RWPE2 (cell line): Measurements from ENCODE around the gene THOC2.

ENCODE experiments used
- ATAC-seq: fragments of 200-7000 bp; cut with Tn5 transposase; 3 replicates; pipeline ENCODE4 v1.9.1; 2021; ENCODE audit warnings: low read depth
- DNase-seq: peaks from one replicate; pipeline ENCODE4 v3.0.0-alpha.2; 2020; ENCODE audit warnings: low spot score
- H3K27ac ChIP-seq: fragments of 450-650 bp; 2 replicates; pipeline ENCODE4 v1.5.1; 2017; ENCODE audit warnings: mild to moderate bottlenecking; ENCODE audit not compliant: poor library complexity, severe bottlenecking
- H3K27me3 ChIP-seq: fragments of 250-450 bp; sonication (Bioruptor Pico); 2 replicates; pipeline ENCODE4 v1.5.1; 2021; ENCODE audit warnings: mild to moderate bottlenecking, moderate library complexity; ENCODE audit not compliant: insufficient read depth, poor library complexity, severe bottlenecking
- H3K36me3 ChIP-seq: fragments of 250-450 bp; sonication (Bioruptor Pico); 2 replicates; pipeline ENCODE4 v1.5.1; 2020; ENCODE audit warnings: low read depth, mild to moderate bottlenecking, moderate library complexity
- H3K4me1 ChIP-seq: fragments of 250-450 bp; sonication (Bioruptor Pico); 2 replicates; pipeline ENCODE4 v1.5.1; 2021; ENCODE audit warnings: mild to moderate bottlenecking, moderate library complexity; ENCODE audit not compliant: insufficient read depth, poor library complexity, severe bottlenecking
- H3K4me3 ChIP-seq: fragments of 250-450 bp; sonication (Bioruptor Pico); 2 replicates; pipeline ENCODE4 v1.5.1; 2021; ENCODE audit warnings: mild to moderate bottlenecking, moderate library complexity; ENCODE audit not compliant: severe bottlenecking
- H3K9me3 ChIP-seq: fragments of 250-450 bp; sonication (Bioruptor Pico); 2 replicates; pipeline ENCODE4 v1.5.1; 2021; ENCODE audit warnings: mild to moderate bottlenecking, moderate library complexity; ENCODE audit not compliant: severe bottlenecking
- CTCF ChIP-seq: fragments of 450-650 bp; IDR thresholded peaks from one replicate; pipeline ENCODE4 v1.5.1; 2017; ENCODE audit warnings: mild to moderate bottlenecking, moderate library complexity; ENCODE audit not compliant: poor library complexity, severe bottlenecking

The THOC2 gene

GRCh38 chrX:123698979-123699520, 33.8 kb downstream of the THOC2 start:
- TF ChIP-seq CTCF = no peak

GRCh38 chrX:123696334-123696733, 36.5 kb downstream of the THOC2 start:
- ATAC-seq = no peak
- H3K36me3 ChIP-seq = peaks cover 21% of the 10 kb centered on the region
- no peak for TF ChIP-seq CTCF
- no peak for DNase-seq
- no peaks in the 10 kb centered on the region for H3K9me3 ChIP-seq
- no peaks in the 10 kb centered on the region for H3K27me3 ChIP-seq
- no peak overlapping the region for H3K4me3 ChIP-seq
- no peak overlapping the region for H3K27ac ChIP-seq
- H3K4me1 ChIP-seq = no peaks in the 10 kb centered on the region

More at GRCh38 chrX:123698979-123699520, 33.8 kb downstream of the THOC2 start:
- H3K4me3 ChIP-seq = no peak overlapping the region
- no peaks in the 10 kb centered on the region for H3K9me3 ChIP-seq
- H3K27me3 ChIP-seq = no peaks in the 10 kb centered on the region
- no peaks in the 10 kb centered on the region for H3K4me1 ChIP-seq
- H3K36me3 ChIP-seq = peaks cover 24% of the 10 kb centered on the region
- no peak for ATAC-seq
- no peak for DNase-seq
- H3K27ac ChIP-seq = no peak overlapping the region

DNA sequence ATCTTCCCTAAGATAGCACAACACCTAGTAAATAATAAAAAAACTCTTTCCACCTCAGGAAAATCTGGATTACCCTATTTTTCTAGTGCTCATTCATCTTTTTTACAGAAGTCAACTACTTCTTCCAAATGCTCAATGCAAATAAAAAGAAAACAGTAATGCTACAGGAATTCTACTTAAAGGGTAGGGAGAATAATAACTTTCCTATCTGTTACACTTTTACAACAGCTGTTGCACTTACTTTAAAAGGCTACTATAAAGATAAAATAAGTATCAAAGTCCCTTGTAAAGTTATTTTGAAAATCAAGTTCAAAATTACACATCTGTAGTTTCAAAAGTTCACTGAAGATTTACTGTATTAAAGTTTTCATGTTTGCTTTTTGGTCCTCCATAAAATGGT, 37.6 kb downstream of the THOC2 start:
- no peak for ATAC-seq
- no peaks in the 10 kb centered on the region for H3K27me3 ChIP-seq

DNA sequence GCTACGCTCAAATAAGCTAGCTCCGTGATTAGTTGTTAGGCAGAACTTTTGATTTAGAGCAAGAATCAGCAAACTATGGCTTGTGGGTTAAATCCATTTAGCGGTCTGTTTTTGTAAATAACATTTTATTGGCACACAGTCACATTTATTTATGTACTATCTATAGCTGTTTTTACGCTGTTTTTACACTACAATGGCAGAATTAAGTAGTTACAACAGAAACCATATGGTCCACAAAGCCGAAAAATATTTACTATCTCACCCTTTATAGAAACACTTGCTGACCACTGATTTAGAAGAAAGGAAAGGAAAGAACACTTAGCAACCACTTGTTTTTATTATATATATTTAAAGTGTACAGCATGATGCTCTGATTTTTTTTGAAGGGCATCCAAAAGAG, 41.1 kb downstream of the THOC2 start:
- Histone ChIP-seq H3K4me3 (no peak overlapping the region), H3K4me1 (no peaks in the 10 kb centered on the region), H3K27me3 (no peaks in the 10 kb centered on the region), H3K9me3 (no peaks in the 10 kb centered on the region), H3K27ac (no peak overlapping the region), H3K36me3 (peaks cover 21% of the 10 kb centered on the region)
- DNase-seq (no peak), ATAC-seq (no peak)
- TF ChIP-seq CTCF = no peak

More for the DNA sequence above, 37.6 kb downstream of the THOC2 start:
- no peak for DNase-seq
- Histone ChIP-seq H3K4me3 (no peak overlapping the region), H3K27ac (no peak overlapping the region), H3K36me3 (peaks cover 21% of the 10 kb centered on the region), H3K9me3 (no peaks in the 10 kb centered on the region), H3K4me1 (no peaks in the 10 kb centered on the region)
- TF ChIP-seq CTCF = no peak

- no peak overlapping the region for H3K4me3 ChIP-seq
- TF ChIP-seq CTCF = no peak
- no peak for DNase-seq
- H3K4me1 ChIP-seq = no peaks in the 10 kb centered on the region
- no peaks in the 10 kb centered on the region for H3K27me3 ChIP-seq
- no peak overlapping the region for H3K27ac ChIP-seq
- peaks cover 25% of the 10 kb centered on the region for H3K36me3 ChIP-seq
- no peak for ATAC-seq
- no peaks in the 10 kb centered on the region for H3K9me3 ChIP-seq
These were observed 44.3 kb downstream of the THOC2 start for GRCh38 chrX:123688524-123688923.
